HG03432 (cell line): Measurements from ENCODE around the gene RNU6-9.

Experiments used
- ATAC-seq: cut with Tn5 transposase; IDR thresholded peaks from one replicate; pipeline ENCODE4 v1.9.1; 2021; ENCODE audit warnings: mild to moderate bottlenecking, moderate library complexity; ENCODE audit not compliant: unreplicated experiment

The RNU6-9 gene

GRCh38 chr19:896434-896833, 3.1 kb downstream of the RNU6-9 start:
- ATAC-seq, result no peak

- ATAC-seq, result no peak
Measured at GRCh38 chr19:896999-897398, 3.7 kb downstream of the RNU6-9 start.

- no peak for ATAC-seq
Measured at GRCh38 chr19:897442-898039, 4.3 kb downstream of the RNU6-9 start.

- no peak for ATAC-seq
Measured at GRCh38 chr19:898663-899062, 5.4 kb downstream of the RNU6-9 start.

GRCh38 chr19:899336-900042, 6.2 kb downstream of the RNU6-9 start:
- ATAC-seq, result no peak

- ATAC-seq, result no peak
Measured at GRCh38 chr19:900043-900301, 6.7 kb downstream of the RNU6-9 start.

- ATAC-seq, result no peak
Measured at GRCh38 chr19:900302-901111, 7.2 kb downstream of the RNU6-9 start.

GRCh38 chr19:901216-902092, 8.2 kb downstream of the RNU6-9 start:
- ATAC-seq, result no peak

- no peak for ATAC-seq
Measured at GRCh38 chr19:902093-902370, 8.7 kb downstream of the RNU6-9 start.

- no peak for ATAC-seq
Measured at GRCh38 chr19:902446-903226, 9.4 kb downstream of the RNU6-9 start.

- no peak for ATAC-seq
Measured at GRCh38 chr19:903266-903797, 10.0 kb downstream of the RNU6-9 start.

GRCh38 chr19:904545-904944, 11.3 kb downstream of the RNU6-9 start:
- ATAC-seq, result no peak

- ATAC-seq, result no peak
Measured at GRCh38 chr19:906480-906879, 13.2 kb downstream of the RNU6-9 start.

- no peak for ATAC-seq
Measured at GRCh38 chr19:907183-907853, 14.0 kb downstream of the RNU6-9 start.

- ATAC-seq, result no peak
Measured at GRCh38 chr19:911197-912033, 18.1 kb downstream of the RNU6-9 start.

- no peak for ATAC-seq
Measured at GRCh38 chr19:912181-913079, 19.1 kb downstream of the RNU6-9 start.

GRCh38 chr19:913080-913748, 19.9 kb downstream of the RNU6-9 start, which contains the start of gene R3HDM4:
R3HDM4 (minus strand) TSS chr19:913219; CDS start chr19:913157, 62 bp downstream.
- peak; percentile 60 for ATAC-seq
